ENCODE data around the gene ZFP92.

DNA sequence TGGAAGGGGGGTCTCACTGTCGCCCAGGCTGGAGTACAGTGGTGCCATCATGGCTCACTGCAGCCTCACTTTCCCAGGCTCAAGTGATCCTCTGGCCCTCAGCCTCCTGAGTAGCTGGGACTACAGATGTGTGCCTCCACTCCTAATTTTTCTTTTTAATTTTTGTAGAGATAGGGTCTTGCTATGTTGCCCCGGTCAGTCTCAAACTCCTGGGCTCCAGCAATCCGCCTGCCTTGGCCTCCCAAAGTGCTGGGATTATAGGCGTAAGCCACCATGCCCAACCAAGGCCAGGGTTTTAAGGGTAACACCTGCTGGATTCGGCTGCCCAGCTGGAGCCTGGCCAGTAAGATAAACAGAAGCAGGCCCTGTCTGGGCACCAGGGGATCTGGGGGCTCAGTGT, 31.2 kb downstream of the ZFP92 start:
- no peak for TF ChIP-seq GATA3 (IDR thresholded peaks at IDR 0.05; ENCODE audit: low read depth, low read length)
- no peak for TF ChIP-seq GATA2 (IDR thresholded peaks at IDR 0.05; ENCODE audit: low read depth, low read length)

Measured in SH-SY5Y (cell line).